GM08714 (cell line): ENCODE measurements around the gene SYVN1.
A peak's percentile ranks its signal among the peaks of the same experiment; 100 is the strongest.

Source experiments
- H3K4me3 ChIP-seq: fragments of 200-500 bp; sonication (Bioruptor generic); 2 replicates; pipeline ENCODE4 v1.5.1; 2014; ENCODE audit warnings: mild to moderate bottlenecking, low read length, inconsistent platforms
- ZNF274 ChIP-seq: IDR thresholded peaks from 2 replicates; pipeline ENCODE4 v1.6.1; 2012; ENCODE audit warnings: mild to moderate bottlenecking, low read depth, low read length

Gene SYVN1

DNA sequence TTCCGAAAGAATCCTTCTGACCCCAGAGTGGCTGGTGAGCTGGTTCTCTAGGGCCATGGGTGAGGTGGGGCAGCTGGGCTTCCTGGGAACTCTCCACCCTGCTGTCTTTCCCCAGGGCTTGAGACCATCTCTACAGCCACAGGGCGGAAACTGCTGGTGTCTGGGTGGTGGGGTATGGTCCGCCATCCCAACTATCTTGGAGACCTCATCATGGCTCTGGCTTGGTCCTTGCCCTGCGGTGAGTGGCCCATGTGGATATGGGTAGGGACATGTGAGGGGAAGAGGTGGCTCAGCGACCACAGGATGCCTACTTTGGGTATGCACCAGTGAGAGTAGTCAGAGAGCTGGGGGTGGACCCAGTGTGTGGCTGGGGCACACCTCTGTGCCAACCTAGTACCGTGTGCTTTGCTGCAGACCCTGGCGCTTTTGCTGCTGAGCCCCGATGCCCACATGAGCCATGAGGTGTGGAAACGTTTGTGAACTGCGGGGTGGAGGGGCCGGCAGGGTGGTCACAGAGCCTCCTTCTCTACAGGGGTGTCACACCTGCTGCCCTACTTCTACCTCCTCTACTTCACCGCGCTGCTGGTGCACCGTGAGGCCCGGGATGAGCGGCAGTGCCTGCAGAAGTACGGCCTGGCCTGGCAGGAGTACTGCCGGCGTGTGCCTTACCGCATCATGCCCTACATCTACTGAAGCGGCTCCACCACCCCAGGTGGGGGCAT is 18.8 kb downstream of the SYVN1 start:
- TF ChIP-seq ZNF274: no peak
- H3K4me3 ChIP-seq: no peak overlapping the region

DNA sequence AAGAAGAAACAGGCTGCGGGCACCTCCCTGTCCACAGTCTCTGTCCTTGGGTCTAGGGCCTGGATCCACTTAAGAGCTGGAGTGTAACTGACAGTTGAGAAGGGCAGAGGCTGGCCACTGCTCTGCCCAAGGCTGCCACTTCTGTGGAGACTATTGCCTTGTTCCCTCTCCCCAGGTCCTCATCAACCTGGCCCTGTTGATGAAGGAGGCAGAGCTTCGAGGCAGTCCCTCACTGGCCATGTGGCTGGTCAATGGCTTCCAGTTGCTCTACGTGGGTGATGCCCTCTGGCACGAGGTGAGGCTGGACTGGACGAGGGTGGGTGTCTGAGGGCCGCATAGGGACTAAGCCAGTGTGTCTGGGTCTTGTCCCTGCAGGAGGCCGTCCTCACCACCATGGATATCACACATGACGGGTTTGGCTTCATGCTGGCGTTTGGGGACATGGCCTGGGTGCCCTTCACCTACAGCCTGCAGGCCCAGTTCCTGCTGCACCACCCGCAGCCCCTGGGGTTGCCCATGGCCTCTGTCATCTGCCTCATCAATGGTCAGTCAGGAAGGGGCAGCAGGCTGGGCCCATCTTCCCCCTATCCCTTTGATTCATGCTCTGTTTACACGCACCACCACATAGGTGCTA is 19.7 kb downstream of the SYVN1 start:
- no peak overlapping the region for H3K4me3 ChIP-seq
- TF ChIP-seq ZNF274: no peak

DNA sequence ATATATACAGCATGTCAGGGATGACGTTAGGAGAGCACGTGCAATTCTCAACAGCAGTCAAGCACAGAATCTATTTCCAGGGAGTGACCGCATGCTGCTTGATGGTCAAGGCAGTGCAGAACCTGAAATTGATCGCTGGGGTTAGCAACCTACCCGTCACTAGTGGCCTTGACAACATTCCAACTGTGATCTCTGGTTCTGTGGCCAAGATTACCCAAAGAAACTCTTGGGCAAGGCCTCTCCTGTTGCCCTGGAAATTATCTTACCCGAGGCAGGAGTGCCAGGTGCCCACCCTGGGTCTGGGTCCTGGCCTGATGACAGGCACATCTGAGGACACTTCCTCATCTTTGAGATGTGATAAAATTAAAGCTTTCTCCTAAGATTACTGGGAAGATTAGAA is 20.5 kb downstream of the SYVN1 start:
- no peak for TF ChIP-seq ZNF274
- no peak overlapping the region for H3K4me3 ChIP-seq

- peak overlapping the region; percentile 76; the same call in 1 of the 2 replicates for H3K4me3 ChIP-seq
Observed at GRCh38 chr11:65113361-65113756, 21.0 kb downstream of the SYVN1 start.

GRCh38 chr11:65112546-65113360 is 21.6 kb downstream of the SYVN1 start:
- peak overlapping the region; percentile 76 for H3K4me3 ChIP-seq
- TF ChIP-seq ZNF274: no peak

More at GRCh38 chr11:65113361-65113756, 21.0 kb downstream of the SYVN1 start:
- no peak for TF ChIP-seq ZNF274

GRCh38 chr11:65111744-65112545 is 22.4 kb downstream of the SYVN1 start, which contains the start of gene TM7SF2:
TSS of gene TM7SF2 (plus strand) at chr11:65111872. CDS start at chr11:65112016, 144 bp downstream.
- no peak for TF ChIP-seq ZNF274

GRCh38 chr11:65111159-65111743 is 23.1 kb downstream of the SYVN1 start:
- no peak overlapping the region for H3K4me3 ChIP-seq
- TF ChIP-seq ZNF274: no peak

More at GRCh38 chr11:65111744-65112545, 22.4 kb downstream of the SYVN1 start, which contains the start of gene TM7SF2:
- H3K4me3 ChIP-seq: peak within 1 kb of the TSS; percentile 76

DNA sequence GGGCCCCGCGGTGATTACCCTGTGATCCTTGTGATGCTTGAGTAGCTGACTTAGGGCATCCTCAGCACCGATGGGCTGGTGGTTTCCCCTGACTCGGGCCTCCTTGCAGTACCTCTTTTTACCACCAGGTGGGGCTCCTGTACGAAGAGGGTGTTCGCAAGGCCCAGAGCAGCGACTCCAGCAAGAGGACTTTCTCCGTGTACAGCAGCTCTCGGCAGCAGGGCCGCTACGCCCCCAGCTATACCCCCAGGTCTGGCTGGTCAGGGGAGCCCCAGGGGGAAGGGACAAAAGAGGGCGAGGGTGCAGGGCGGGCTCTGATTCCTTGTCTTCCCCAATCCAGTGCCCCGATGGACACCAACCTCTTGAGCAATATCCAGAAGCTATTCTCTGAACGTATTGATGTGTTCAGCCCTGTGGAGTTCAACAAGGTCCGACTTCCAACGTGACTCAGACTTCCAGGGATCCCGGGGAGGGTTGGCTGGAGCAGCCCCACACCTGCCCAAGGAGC is 23.9 kb downstream of the SYVN1 start:
- no peak for TF ChIP-seq ZNF274
- H3K4me3 ChIP-seq: no peak overlapping the region

GRCh38 chr11:65109231-65110198 is 24.8 kb downstream of the SYVN1 start:
- no peak overlapping the region for H3K4me3 ChIP-seq
- no peak for TF ChIP-seq ZNF274

DNA sequence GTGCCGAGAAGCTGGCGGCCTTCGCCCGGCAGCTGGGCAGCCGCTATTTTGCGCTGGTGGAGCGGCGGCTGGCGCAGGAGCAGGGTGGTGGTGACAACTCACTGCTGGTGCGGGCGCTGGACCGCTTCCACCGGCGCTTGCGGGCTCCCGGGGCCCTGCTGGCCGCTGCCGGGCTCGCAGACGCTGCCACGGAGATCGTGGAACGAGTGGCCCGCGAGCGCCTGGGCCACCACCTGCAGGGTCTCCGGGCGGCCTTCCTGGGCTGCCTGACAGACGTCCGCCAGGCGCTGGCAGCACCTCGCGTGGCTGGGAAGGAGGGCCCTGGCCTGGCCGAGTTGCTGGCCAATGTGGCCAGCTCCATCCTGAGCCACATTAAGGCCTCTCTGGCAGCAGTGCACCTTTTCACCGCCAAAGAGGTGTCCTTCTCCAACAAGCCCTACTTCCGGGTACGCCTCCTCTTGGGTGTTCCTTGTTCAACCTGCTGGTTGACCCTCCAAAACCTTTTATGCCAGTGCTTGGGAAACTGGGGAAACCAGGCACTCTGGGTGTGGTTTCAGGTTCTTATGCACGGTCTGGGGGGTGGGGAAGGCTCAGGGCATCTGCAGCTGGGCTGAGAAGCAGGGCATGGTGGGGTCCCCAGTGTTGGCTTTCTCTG is 25.7 kb downstream of the SYVN1 start:
- TF ChIP-seq ZNF274: no peak
- H3K4me3 ChIP-seq: no peak overlapping the region

DNA sequence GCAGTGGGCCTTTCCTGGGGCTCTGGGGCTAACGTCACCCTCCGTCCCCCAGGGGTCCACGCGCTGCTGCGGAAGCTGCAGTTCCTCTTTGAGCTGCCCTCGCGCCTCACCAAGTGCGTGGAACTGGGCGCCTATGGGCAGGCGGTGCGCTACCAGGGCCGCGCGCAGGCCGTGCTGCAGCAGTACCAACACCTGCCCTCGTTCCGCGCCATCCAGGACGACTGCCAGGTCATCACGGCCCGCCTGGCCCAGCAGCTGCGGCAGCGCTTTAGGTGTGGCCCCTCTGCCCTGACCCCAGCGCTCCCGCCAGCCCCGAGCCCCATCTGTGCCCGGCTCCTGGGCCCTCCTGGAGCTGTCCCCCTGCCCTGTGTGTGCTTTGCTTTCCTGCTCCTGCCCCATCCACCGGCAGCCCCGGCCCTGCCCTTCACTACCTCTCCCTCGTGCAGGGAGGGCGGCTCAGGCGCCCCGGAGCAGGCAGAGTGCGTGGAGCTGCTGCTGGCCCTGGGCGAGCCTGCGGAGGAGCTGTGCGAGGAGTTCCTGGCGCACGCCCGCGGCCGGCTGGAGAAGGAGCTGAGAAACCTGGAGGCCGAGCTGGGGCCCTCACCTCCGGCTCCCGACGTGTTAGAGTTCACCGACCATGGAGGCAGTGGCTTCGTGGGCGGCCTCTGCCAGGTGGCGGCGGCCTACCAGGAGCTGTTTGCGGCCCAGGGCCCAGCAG is 26.4 kb downstream of the SYVN1 start:
- no peak for TF ChIP-seq ZNF274

More for the DNA sequence above, 26.4 kb downstream of the SYVN1 start:
- H3K4me3 ChIP-seq: no peak overlapping the region
